HFF-Myc (cell line): ENCODE data around the gene UBAP2L.
"Not testable (repeated sequence)": the region's sequence is repeated elsewhere in the genome, so short reads cannot be mapped to it uniquely, and the experiment has no call there.

Experiments
- DNase-seq: peaks from one replicate; pipeline ENCODE4 v3.0.0-alpha.2; 2011; ENCODE audit warnings: low read depth; ENCODE audit errors: extremely low read depth
- H3K4me3 ChIP-seq: replicated peaks from 2 replicates; pipeline ENCODE4 v1.5.1; 2011; ENCODE audit warnings: low read depth, mild to moderate bottlenecking, control low read depth, low read length
- TF ChIP-seq, protein P1 (sequence below): IDR thresholded peaks from 2 replicates; pipeline ENCODE4 v1.5.1; 2012; ENCODE audit warnings: mild to moderate bottlenecking, low read depth, low read length, control low read depth; ENCODE audit errors: missing control alignments

UBAP2L gene

DNA sequence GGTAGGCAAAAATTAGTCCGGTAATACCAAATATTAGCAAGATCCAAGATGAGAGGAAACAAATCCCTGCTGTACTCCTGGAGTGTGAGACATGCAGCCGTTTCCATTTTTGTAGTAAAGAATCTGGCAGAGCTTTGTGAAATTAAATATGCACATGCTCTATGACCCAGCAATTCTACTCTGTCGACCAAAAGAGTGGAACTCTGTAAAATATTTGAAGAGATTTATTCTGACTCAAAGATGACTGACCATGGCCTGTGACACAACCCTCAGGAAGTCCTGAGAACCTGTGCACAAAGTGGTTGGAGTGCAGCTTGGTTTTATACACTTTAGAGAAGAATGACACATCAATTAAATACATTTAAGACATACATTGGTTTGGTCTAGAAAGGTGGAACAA lies 67.9 kb downstream of the UBAP2L start:
- DNase-seq = no peak
- TF ChIP-seq, protein P1, sequence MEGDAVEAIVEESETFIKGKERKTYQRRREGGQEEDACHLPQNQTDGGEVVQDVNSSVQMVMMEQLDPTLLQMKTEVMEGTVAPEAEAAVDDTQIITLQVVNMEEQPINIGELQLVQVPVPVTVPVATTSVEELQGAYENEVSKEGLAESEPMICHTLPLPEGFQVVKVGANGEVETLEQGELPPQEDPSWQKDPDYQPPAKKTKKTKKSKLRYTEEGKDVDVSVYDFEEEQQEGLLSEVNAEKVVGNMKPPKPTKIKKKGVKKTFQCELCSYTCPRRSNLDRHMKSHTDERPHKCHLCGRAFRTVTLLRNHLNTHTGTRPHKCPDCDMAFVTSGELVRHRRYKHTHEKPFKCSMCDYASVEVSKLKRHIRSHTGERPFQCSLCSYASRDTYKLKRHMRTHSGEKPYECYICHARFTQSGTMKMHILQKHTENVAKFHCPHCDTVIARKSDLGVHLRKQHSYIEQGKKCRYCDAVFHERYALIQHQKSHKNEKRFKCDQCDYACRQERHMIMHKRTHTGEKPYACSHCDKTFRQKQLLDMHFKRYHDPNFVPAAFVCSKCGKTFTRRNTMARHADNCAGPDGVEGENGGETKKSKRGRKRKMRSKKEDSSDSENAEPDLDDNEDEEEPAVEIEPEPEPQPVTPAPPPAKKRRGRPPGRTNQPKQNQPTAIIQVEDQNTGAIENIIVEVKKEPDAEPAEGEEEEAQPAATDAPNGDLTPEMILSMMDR = no peak
- H3K4me3 ChIP-seq = no peak overlapping the region

DNA sequence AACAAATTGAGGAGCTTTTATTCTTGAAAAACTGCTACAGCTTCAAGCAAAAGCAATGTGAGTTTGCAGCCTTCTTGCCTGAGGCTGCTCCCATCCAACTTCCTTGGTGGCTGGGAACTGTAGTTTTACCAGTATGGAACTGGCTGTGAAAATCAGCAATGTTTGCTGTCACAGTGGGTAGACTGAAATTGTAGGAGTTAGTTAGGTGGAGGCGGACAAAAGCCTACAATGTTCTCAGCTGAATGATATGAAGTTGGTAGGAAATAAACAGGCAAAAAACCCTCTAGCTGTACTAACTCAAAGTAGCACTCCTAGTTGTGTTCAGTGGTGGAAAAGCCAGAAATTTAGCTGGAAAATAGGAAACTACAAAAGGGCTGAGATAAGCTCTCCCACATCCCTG lies 70.2 kb downstream of the UBAP2L start:
- TF ChIP-seq, protein P1 = no peak
- no peak for DNase-seq
- H3K4me3 ChIP-seq = no peak overlapping the region

DNA sequence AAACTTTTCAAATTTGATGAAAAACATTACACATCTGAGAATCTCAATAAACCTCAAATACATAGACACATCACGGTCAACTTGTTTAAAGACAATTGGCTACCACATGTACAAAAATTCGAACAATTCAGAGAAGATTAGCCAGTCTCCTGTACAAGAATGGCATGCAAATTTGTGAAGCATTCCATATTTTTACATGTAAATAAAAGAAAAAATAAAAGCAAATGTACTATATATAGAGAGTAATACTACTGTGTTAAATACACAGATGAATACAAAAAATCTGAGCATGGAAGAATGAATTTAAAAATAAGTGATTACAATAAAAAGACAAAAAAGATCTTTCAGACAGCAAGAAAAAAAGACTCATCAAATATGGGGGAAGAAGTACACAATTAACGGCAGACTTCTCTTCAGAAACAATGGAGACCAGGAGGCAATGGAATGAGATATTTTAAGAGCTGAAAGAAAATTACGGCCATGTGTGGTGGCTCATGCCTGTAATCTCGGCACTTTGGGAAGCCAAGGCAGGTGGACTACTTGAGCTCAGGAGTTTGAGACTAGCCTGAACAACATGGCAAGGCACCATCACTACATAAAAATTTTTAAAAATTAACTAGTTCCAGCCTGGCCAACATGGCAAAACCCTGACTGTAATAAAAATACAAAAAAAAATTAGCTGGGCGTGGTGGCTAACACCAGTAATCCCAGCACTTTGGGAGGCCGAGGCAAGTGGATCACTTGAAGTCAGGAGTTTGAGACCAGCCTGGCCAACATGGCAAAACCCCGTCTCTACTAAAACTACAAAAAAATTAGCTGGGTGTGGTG lies 74.9 kb downstream of the UBAP2L start:
- TF ChIP-seq, protein P1 = no peak
- no peak for DNase-seq

DNA sequence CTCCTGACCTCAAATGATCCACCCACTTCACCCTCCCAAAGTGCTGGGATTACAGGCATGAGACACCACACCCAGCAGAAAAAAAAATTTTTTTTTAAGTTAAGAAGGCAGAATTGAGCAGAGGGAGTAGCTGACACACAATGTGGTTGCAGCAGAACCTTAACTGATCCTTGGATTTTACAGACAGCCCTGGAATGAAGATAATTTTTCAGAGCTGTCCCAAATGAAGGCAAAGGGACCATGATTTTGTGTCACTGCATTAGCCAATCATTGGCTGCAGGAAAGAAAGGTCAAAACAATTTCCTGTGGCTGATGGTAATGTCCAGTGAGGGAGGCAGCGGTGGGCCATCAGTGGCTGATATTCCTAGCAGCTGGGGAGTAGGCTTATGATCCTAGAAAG lies 80.8 kb downstream of the UBAP2L start:
- no peak for DNase-seq
- TF ChIP-seq, protein P1 = no peak
- H3K4me3 ChIP-seq = no peak overlapping the region

More for the DNA sequence above, 74.9 kb downstream of the UBAP2L start:
- H3K4me3 ChIP-seq = no peak overlapping the region

DNA sequence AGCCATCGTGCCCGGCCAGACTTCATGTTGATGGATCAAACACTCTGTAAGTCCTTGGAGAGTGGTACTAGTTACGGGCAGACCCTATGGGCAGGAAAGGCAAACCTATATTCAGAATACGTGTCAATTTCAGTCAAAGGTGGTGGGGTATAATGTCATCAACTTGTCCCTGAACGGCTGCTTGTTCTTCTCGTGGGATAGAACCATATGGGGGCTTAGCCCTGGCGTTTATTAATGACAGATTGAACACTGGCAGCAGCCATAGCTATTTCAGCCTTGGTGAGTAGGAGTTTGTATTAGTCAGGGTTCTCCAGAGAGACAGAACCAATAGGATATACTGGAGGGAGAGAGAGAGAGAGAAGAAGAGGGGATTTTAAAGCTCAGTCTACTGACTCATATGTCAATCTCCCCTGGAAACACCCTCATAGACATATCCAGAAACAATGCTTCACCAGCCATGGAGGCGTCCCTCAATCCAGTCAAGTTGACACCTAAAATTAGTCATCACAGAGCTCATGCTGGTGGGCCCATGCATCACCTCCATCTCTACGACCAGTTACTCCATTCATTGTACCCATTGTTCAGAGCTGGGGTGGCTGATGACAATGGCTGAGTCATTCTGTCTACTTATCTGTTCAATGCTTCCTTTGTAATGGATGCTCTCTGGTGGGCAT lies 84.0 kb downstream of the UBAP2L start:
- TF ChIP-seq, protein P1 = no peak
- no peak overlapping the region for H3K4me3 ChIP-seq
- DNase-seq = no peak

DNA sequence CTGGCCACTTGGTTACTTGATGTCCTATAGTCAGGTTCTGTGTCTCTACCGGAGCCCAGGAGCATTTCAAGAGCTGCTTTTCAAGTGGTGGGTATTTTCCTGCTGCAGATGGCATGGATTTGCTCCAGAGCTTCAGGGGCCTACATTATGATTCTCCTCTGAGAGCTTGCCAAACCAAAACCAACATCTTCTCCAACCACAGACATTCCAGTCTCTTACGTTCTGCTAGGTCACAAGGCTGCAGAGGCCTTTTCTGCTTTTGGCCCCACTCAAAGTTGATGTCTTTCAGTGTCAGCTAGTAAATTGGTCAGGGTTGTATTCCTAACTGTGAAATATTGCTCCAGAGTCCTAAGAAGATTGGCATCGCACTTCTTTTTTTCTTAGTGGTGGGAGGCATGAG lies 85.4 kb downstream of the UBAP2L start:
- DNase-seq = no peak
- H3K4me3 ChIP-seq = no peak overlapping the region
- TF ChIP-seq, protein P1 = no peak

DNA sequence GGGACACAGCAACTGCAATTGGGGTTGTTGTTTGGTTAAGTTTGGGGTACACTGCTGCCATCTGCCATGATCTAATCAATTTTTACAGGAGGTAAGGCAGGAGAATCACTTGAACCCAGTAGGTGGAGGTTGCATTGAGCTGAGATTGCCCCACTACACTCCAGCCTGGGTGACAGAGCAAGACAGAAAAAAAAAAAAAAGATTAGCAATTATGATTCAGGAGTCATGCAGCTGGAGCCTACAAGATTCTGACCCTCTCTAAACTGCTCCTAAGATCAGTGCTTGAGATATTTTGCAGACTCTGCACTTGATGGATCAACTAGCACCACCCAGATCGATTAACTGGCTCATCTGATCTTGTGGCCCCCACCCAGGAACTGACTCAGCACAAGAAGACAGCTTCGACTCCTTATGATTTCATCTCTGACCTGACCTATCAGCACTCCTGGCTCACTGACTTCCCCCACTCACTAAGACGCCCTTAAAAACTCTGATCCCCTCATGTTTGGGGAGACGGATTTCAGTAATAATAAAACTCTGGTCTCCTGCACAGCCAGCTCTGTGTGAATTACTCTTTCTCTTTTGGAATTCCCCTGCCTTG lies 87.0 kb downstream of the UBAP2L start:
- not testable (repeated sequence) for H3K4me3 ChIP-seq, DNase-seq

DNA sequence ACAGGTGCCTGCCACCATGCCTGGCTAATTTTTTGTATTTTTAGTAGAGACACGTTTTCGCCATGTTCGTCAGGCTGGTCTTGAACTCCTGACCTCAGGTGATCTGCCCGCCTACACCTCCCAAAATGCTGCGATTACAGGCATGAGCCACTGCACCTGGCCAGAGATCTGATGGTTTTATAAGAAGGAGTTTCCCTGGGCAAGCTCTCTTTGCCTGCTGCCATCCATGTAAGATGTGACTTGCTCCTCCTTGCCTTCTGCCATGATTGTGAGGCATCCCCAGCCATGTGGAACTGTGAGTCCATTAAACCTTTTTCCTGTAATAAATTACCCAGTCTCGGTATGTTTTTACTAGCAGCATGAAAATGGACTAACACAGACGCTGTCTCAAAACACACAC lies 88.4 kb downstream of the UBAP2L start:
- DNase-seq, H3K4me3 ChIP-seq: not testable (repeated sequence)

DNA sequence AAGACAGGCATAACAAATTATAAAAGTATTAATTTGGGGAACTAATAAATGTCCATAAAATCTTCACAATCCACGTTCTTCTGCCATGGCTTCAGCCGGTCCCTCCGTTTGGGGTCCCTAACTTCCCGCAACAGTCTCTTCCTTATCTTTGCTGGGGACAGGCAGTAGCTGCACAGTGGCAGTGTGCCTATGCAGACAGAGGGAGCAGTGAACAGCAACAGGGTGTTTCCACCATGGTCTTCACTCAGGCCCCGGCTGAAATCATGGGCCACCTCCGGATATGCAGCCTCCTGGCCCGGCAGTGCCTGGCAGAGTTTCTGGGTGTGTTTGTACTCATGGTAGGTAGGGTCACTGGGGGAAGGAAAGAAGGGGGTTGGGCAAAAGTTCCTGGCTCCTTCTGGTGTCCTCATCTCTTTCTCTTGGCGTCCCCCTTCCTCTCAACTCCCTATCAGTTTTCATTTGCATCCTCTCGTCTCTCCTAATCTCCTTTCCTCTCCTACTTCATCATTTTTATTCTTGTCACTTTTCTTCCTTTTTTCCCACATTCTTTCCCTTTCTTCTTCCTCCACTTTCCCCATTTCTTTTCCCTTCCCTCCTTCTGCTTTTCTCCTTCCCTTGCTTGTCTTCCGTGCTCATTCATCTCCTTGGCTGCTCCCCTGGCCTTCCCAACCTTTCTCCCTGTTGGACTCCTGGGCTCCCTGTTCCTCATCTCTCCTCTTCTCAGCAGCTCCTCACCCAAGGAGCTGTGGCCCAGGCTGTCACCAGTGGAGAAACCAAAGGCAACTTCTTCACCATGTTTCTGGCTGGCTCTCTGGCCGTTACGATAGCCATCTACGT lies 91.7 kb downstream of the UBAP2L start:
- not testable (repeated sequence) for H3K4me3 ChIP-seq, DNase-seq
